Measurements from ENCODE around the gene NUDT2. TPM values are rescaled to one million over a fixed set of nuclear protein-coding genes. Genes with fewer than 3 reads are reported as not detected.

Gene NUDT2
- total RNA-seq, result 31.6 and 38.8 TPM in 2 replicates

DNA sequence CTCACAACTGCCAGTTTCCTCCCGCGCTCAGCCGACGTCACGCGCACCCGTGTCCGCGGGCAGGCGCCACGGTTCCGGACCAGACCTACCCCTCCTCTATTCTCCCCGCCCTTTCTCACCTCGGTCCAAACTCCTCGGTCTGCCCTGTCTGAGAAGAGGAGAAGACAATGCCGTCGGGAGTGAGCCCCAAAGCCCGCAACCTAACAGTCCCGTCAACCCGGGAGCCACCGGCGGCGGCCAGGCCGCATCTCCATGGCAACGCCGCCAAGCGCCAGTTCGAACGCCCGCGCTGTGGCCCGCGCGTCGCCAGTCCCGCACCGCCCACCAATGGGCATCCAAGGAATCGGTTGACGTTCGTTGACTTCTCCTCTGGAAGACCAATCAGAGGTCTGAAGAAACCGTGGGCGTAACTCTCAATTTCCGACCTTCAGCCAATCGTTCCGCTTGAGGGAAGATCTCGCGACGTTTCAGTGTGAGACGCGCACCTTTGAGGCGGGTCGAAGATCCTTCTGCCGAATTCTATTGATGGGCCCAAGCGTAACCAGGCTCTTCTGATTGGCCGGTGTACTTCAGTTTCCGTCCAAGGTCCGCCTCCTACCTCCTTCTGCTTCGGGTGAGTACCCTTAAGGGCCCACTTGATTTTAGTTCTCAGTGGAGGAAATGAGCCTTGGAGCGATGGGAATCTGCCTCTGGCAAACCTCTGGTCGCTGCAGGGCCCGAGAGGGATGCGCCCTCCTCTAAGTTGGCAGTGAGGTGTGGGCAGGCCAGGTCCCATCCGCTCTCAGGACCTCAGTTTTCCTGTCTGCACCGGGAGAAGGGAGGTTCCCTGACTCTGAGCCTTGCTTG lies at the start of gene NUDT2, which contains the start of gene KIF24:
Gene NUDT2, plus strand, starts transcription at position 583 of the 846 bp plus-strand sequence. CDS start 9,471 bp downstream, outside the sequence.
Gene KIF24, minus strand, starts transcription at position 282 of the 846 bp plus-strand sequence. CDS start 17,922 bp downstream, outside the sequence.

DNA sequence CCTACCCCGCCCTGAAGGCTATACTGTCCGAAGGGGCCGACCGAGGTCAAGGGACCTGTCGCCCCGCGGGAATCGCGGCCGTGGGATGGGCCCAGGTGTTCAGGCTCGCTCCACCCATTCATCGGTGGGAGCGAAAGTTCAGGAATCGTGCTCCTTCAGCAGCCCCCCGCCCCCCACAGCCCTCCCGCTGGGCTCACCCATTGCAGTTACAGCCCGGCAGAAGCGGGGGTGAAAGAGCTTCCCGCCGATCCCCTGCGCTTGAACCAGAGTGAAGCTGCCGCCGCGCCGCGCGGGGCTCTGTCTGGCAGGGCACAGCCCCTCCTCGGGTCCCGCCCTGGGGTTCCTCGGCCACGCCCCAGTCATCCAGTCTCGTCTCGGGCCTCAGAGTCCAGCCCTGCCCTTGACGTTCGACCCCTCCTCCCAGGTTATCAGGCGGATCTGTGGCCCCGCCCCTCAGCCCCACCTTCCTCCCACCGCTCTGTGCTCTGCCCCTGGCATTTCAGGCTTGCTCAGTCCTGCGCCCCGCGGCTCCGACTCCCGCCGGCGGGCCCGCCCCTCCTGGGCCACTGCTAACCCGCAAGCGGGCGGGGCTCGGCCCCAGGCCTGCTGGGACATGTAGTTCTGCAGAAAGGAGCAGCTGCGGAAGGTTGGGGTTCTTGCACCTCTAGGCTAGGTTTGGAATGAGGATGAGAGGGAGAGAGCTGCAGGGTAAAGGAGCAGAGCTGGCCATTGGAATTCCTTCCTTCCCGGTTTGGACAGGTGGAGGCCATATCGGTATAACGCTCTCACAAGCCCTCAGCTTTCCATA lies 47.4 kb downstream of the NUDT2 start, which contains the start of gene MYORG:
Gene MYORG, minus strand, starts transcription at position 303 of the 808 bp plus-strand sequence. CDS start 3,955 bp downstream, outside the sequence.

Other genes with a start within 250 kb of the NUDT2 start
- 25.6 and 25.7 TPM in 2 replicates for gene DCAF12, start 202.9 kb upstream of the NUDT2 start, total RNA-seq
- gene UBAP1, start 150.5 kb upstream of the NUDT2 start, total RNA-seq, result 34.7 and 38.6 TPM in 2 replicates
- 0.56 and 0.78 TPM in 2 replicates for gene KIF24, start 301 bp upstream of the NUDT2 start, total RNA-seq
- gene MYORG, start 47.3 kb downstream of the NUDT2 start, total RNA-seq, result 4.8 and 5.1 TPM in 2 replicates
- gene FAM219A, start 129.0 kb downstream of the NUDT2 start, total RNA-seq, result 5.4 and 6.7 TPM in 2 replicates
- not detected in 2 replicates for gene DNAI1, start 129.2 kb downstream of the NUDT2 start, total RNA-seq
- gene ENHO, start 193.4 kb downstream of the NUDT2 start, total RNA-seq, result not detected in 2 replicates